ENCODE measurements around the gene UBR3.
"Not testable (repeated sequence)": the region's sequence is repeated elsewhere in the genome, so short reads cannot be mapped to it uniquely, and the experiment has no call there.

UBR3 gene

DNA sequence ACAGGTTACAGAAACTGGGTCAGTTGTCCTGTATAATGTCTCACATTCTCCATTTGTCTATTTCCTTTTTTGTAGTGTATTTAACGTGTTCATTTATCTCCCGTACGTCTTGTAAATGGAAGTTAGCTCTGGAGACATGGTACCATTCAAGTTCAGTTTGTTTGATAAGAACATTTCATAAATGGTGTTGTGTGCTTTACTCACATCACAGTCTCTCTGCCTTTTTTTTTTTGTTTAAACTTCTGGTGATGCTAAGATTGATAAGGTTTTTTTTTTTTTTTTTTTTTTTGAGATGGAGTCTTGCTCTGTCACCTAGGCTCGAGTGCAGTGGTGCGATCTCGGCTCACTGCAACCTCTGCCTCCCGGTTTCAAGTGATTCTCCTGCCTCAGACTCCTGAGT lies 41.7 kb downstream of the UBR3 start:
- no peak for DNase-seq

DNA sequence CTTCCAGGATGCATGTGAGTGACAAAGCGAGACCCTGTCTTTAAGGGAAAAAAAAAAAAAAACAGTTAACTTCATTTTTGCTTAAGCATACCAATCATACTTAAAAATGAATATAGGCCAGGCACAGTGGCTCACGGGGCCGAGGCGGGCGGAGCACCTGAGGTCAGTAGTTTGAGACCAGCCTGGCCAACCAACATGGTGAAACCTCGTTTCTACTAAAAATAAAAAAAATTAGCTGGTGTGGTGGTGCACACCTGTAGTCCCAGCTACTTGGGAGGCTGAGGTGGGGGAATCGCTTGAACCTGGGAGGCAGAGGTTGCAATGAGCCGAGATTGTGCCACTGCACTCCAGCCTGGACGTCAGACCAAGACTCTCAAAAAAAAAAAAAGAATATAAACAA lies 44.1 kb downstream of the UBR3 start:
- DNase-seq = not testable (repeated sequence)

- no peak for DNase-seq
Observed at GRCh38 chr2:169871994-169872393, 44.7 kb downstream of the UBR3 start.

DNA sequence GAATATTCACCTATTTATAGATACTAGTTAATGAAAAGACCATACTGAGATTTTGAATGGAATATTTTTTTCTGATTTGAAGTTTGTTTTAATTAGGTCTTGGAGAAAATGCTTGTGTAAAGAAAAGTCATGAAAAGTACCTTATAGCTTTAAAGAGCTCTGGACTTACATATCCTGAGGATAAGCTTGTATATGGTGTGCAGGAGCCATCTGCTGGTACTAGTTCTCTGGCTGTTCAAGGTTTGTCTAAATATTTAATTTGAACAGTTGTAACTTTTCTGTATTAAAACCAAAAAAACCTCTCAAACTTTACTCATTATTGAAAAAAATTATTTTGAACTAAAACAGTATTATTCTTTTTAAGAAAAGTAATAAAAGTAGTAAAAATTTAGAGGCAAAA lies 50.1 kb downstream of the UBR3 start:
- no peak for DNase-seq

- no peak for DNase-seq
Observed at GRCh38 chr2:169887120-169887519, 59.9 kb downstream of the UBR3 start.

- DNase-seq = peak; percentile 33
Observed at GRCh38 chr2:169891593-169892298, 64.5 kb downstream of the UBR3 start.

DNA sequence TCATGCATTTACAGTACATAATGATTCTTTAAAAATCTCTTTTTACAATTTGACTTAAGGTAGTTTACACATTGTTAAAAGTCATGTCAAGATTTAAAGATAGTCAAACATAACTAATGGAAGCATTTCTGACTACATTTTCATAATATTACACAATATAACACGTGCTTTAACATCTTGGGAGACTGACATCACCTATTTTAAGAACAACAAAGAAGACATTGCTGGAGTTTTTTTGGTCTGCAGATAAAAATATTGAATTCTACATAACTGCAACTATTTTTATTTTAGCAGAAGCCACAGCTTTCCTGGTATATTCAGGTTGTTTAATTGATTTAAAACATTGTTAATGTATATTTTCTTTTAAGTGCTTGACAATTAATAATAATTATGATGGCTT lies 65.7 kb downstream of the UBR3 start:
- no peak for DNase-seq

DNA sequence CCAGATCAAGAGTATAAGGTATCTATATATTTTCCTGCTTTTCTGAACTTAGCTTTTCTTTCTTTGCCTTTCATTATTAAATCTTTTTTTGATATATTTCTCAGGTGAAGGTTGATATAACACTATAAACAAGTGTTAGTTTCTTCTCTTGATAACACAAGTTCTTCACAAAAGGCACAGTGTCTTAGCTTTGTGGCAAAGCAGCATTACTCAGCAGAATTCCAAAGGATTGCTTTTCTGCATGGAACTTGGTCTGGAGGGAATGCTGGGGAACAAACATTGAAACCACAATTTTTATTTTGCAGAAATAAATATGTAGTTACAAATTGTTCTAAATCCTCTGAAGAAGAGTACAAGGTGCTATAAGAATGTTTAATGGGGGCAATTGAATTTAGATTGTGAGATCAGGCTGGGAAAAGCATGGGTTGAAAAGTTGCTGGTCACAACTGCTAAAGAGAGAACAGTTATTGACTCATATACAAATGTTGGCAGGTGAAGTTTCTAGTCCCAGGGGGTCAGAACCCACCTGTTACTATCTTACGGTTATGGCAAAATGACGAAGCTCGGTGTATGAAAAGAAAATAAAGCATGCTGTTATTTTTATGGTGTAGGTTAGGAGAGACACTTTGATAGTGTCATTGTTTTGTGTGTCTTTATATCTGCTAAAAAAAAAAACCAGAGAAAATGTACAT lies 68.2 kb downstream of the UBR3 start:
- DNase-seq = no peak

- DNase-seq = no peak
Observed at GRCh38 chr2:169897834-169898233, 70.6 kb downstream of the UBR3 start.

DNA sequence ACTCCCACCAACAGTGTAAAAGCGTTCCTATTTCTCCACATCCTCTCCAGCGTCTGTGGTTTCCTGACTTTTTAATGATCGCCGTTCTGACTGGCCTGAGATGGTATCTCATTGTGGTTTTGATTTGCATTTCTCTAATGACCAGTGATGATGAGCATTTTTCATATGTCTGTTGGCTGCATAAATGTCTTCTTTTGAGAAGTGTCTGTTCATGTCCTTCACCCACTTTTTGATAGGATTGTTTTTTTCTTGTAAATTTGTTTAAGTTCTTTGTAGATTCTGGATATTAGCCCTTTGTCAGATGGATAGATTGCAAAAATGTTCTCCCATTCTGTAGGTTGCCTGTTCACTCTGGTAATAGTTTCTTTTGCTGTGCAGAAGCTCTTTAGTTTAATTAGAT lies 72.8 kb downstream of the UBR3 start:
- not testable (repeated sequence) for DNase-seq

- DNase-seq = no peak
Observed at GRCh38 chr2:169900686-169901085, 73.4 kb downstream of the UBR3 start.

DNA sequence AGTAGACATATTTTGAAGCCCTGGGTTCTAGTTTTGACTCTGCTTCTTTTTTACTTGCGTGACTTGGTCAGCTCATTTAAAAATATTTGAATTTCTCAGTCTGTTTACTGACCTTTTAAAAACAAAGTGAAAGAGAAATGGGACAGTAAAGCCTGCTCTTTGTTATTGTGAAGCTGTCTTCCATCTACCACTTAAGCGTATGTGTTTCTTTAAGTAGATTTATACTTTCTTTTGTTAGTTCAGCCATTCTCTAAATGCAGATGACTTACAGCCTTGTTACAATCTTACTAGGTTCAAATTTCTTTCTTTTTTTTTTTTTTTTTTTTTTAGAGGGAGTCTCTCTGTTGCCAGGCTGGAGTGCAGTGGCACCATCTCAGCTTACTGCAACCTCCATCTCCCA lies 79.5 kb downstream of the UBR3 start:
- DNase-seq = no peak

DNA sequence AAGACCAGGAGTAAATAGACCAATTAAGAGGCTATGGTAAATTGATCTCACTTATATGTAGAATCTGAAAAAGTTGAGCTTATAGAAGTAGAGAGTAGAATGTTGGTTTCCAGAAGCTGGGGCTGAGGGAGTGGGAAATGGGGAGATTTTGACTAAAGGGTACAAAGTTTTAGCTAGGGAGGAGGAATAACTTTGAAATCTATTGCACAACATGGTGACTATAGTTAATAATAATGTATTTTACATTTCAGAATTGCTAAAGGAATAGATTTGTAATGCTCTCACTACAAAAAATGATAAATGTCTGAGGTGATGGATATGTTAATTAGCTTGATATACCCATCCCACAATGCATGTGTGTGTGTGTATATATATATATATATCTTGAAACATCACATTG lies 82.1 kb downstream of the UBR3 start:
- no peak for DNase-seq

DNA sequence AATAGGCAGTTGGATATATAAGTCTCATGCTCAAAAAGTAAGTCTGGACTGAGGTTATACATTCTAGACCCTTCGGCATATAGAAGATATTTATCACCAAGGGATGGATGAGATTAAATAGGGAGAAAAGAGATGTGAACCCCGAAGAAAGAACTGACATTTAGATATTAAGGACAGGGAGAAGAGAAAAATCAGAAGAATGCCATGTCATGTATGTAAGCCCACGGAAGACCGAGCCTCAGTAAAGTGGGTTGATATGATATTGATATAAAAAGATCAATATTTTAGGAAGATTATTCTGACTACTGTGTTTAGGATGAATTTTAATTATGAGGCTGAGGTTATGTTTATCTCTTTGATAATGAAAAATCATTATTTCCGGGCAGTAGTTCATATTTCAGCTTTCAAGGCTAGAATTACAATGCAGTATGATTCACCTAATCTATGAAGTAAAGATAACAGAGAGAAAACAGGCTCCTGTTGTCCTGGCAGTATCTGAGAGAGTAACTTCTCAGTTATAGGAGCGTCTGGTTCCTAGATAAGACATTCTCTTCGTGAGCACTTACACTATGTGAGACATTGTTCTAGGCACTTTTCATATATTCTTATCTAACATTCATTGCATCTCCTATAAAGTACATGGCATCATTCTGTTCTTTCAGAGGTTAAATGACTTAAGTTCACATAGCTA lies 83.0 kb downstream of the UBR3 start:
- DNase-seq = no peak

DNA sequence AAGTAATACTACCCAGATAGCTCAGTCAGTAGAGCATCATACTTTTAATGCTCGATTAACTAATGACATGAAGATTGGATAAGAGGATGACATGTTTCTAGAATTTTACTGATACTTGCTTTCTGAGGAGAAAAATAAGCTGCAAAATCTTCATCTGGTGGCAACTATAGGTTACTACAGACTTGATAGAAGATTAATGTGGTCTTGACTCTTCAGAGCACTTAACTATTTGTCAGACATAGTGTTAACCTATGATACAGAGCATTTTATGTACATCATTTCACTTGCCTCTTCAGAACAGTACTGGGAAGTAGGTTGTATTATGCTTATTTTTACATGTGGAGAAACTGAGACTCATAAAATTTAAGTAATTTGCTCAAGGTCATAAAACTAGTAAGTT lies 83.9 kb downstream of the UBR3 start:
- DNase-seq = no peak

DNA sequence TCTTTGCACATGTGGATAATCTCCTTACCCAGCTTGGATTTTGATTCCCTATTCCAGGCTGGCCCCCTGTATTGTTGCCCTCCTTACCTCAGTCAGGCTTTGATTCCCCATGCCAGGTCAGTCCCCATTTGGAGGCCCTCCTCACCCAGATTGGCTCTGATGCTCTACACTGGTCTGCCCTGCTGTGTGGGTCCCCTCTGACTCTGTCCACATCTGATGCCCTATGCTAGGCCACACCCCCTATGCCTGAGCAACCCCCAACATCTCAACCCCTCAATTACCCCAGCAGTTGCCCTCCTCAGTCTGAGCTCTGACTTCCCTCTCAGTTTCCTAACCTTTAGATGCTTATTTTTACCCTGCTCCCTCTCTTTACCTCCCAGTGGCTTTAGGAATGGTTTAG lies 89.4 kb downstream of the UBR3 start:
- DNase-seq = no peak

GRCh38 chr2:169923977-169924376 lies 96.7 kb downstream of the UBR3 start:
- DNase-seq = no peak

- no peak for DNase-seq
Observed at GRCh38 chr2:169925968-169926367, 98.7 kb downstream of the UBR3 start.

- DNase-seq = peak; percentile 11
Observed at GRCh38 chr2:169928463-169928864, 101.2 kb downstream of the UBR3 start.

DNA sequence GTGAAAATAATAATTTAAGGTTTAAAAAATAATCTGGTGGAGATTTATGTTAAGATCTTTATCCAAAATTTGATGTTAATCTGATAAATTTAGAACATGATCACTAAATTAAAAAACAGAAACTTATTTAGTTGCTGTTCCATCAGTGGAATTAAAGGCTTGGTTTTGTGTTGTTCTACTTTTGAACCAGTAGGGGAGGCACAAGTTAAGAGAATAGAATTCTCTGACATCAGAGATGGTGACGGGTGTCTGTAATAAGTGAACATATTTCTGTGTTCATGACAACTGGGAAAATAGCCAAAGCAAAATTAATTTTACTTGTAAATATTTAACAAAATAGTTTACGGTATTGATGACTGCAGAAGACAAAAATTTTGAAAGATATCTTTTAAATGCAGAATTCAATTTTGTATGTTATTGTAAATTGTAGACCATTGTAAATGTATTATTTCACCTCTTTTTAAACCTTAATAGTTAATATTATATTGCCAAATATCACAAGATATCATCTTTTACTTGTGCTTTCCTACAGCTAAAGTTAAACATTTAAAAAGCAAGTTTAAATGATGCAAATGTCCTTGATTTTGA lies 106.0 kb downstream of the UBR3 start:
- peak; percentile 23 for DNase-seq

GRCh38 chr2:169936652-169937051 lies 109.4 kb downstream of the UBR3 start:
- not testable (repeated sequence) for DNase-seq

DNA sequence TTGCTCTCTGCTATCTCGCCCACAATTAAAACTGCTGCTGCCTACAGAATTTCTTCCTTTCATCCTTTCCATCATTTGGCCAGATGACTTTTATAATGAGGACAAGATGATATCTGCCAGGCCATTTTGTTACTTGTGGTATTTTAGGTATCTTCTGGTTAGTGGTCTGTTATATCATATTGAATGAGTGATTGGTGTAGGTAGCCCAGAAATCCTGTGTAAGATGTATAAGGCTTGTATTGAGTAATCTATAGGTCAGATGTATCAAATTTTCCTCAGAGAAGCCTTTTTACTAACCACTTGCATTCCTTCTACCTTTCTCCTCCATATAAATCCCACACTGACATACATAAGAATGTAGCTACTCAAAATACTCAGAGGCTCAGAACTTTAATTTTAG lies 118.3 kb downstream of the UBR3 start:
- no peak for DNase-seq

DNA sequence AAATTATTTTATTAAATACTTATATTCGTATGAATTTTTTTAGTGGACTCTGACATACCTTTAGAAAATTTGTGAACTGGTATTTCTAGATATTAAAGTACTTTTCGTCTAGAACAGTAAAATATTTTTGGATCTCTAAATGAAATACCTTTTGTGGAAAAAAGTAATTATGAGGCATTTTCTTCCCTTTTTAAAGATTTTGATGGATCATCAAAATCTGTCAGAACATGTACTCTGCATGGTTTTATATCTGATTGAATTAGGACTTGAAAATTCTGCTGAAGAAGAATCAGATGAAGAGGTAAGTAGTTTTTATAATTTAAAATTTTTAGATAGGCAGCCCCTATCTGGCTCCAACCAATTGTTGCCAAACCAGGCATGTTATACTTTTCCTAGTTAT lies 118.8 kb downstream of the UBR3 start:
- DNase-seq = no peak

GRCh38 chr2:169946546-169946945 lies 119.3 kb downstream of the UBR3 start:
- DNase-seq = no peak

Measured in NCI-H1105 (cell line).